C4-2B (cell line): ENCODE results near the gene DLX3.

Experiments used
- ZFX ChIP-seq: fragments of 450-650 bp; IDR thresholded peaks from 2 replicates; pipeline ENCODE4 v1.6.1; 2017
- TF ChIP-seq, protein P1 (sequence below): fragments of 450-650 bp; conservative IDR thresholded peaks from 2 replicates; pipeline ENCODE4 v1.5.1; 2017; ENCODE audit warnings: mild to moderate bottlenecking

- TF ChIP-seq, protein P1, sequence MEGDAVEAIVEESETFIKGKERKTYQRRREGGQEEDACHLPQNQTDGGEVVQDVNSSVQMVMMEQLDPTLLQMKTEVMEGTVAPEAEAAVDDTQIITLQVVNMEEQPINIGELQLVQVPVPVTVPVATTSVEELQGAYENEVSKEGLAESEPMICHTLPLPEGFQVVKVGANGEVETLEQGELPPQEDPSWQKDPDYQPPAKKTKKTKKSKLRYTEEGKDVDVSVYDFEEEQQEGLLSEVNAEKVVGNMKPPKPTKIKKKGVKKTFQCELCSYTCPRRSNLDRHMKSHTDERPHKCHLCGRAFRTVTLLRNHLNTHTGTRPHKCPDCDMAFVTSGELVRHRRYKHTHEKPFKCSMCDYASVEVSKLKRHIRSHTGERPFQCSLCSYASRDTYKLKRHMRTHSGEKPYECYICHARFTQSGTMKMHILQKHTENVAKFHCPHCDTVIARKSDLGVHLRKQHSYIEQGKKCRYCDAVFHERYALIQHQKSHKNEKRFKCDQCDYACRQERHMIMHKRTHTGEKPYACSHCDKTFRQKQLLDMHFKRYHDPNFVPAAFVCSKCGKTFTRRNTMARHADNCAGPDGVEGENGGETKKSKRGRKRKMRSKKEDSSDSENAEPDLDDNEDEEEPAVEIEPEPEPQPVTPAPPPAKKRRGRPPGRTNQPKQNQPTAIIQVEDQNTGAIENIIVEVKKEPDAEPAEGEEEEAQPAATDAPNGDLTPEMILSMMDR: no peak
- TF ChIP-seq ZFX: no peak
These were observed 23.7 kb downstream of the DLX3 start for GRCh38 chr17:49971199-49971847.
